ENCODE measurements around the gene CDH4. TPM values are rescaled to one million over a fixed set of nuclear protein-coding genes. Genes with fewer than 3 reads are reported as not detected.

Gene CDH4
- polyA plus RNA-seq, 2 donors: 0.02 to 0.05 TPM

GRCh38 chr20:61668065-61668650 lies 416.1 kb downstream of the CDH4 start:
- Histone ChIP-seq H3K36me3 (ENCODE audit: control insufficient read depth in 2 of 2, insufficient read depth in 2 of 2, low read length in 1 of 2) (no peaks in the 10 kb centered on the region), H3K27me3 (ENCODE audit: control insufficient read depth in 1 of 2, insufficient read depth in 2 of 2, low read length in 2 of 2) (no peaks in the 10 kb centered on the region), H3K4me3 (ENCODE audit: low read depth in 1 of 2, low read length in 2 of 2) (no peak overlapping the region), H3K4me1 (ENCODE audit: control insufficient read depth in 2 of 2, insufficient read depth in 2 of 2, low read length in 1 of 2) (peaks cover 0 to 8% of the 10 kb centered on the region in 2 donors), H3K27ac (ENCODE audit: low read depth in 2 of 2, low read length in 1 of 2) (no peak overlapping the region), H3K9me3 (ENCODE audit: control insufficient read depth in 2 of 2, insufficient read depth in 1 of 2, low read depth in 1 of 2, low read length in 1 of 2) (peaks cover 0 to 5% of the 10 kb centered on the region in 2 donors)
- 40 to 49% methylated on average over 9 of the region's 9 CpGs for WGBS, 2 donors

- Histone ChIP-seq H3K9me3 (ENCODE audit: control insufficient read depth in 2 of 2, insufficient read depth in 1 of 2, low read depth in 1 of 2, low read length in 1 of 2) (peaks cover 0 to 5% of the 10 kb centered on the region in 2 donors), H3K27me3 (ENCODE audit: control insufficient read depth in 1 of 2, insufficient read depth in 2 of 2, low read length in 2 of 2) (no peaks in the 10 kb centered on the region), H3K4me1 (ENCODE audit: control insufficient read depth in 2 of 2, insufficient read depth in 2 of 2, low read length in 1 of 2) (peaks cover 0 to 8% of the 10 kb centered on the region in 2 donors), H3K36me3 (ENCODE audit: control insufficient read depth in 2 of 2, insufficient read depth in 2 of 2, low read length in 1 of 2) (no peaks in the 10 kb centered on the region), H3K4me3 (ENCODE audit: low read depth in 1 of 2, low read length in 2 of 2) (no peak overlapping the region), H3K27ac (ENCODE audit: low read depth in 2 of 2, low read length in 1 of 2) (no peak overlapping the region)
- WGBS, 2 donors: 88 to 92% methylated on average over 20 of the region's 20 CpGs
Observed at GRCh38 chr20:61668771-61669503, 416.9 kb downstream of the CDH4 start.

DNA sequence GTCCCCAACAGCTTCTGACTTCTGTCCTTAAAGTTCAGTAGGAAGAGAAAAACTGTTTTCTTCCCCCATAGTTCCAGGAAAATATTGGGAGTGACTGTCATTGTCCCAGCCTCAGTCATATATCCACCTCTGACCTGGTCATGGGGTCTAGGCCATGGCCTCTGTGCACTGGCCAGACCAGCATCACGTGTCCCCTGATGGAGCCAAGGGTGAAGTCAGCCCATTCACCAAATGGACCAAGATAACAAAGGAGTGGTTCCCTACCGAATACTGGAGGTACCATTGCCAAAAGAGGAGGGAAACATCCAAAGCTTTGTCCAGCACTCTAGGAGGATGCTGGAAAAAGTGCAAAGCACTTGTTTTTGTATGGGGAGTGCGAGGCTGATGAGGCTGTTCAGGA lies 418.2 kb downstream of the CDH4 start:
- peaks cover 0 to 10% of the 10 kb centered on the region in 2 donors for H3K4me1 ChIP-seq (ENCODE audit: control insufficient read depth in 2 of 2, insufficient read depth in 2 of 2, low read length in 1 of 2)
- no peak overlapping the region for H3K4me3 ChIP-seq (ENCODE audit: low read depth in 1 of 2, low read length in 2 of 2)
- no peak overlapping the region for H3K27ac ChIP-seq (ENCODE audit: low read depth in 2 of 2, low read length in 1 of 2)
- H3K36me3 ChIP-seq (ENCODE audit: control insufficient read depth in 2 of 2, insufficient read depth in 2 of 2, low read length in 1 of 2): no peaks in the 10 kb centered on the region
- H3K27me3 ChIP-seq (ENCODE audit: control insufficient read depth in 1 of 2, insufficient read depth in 2 of 2, low read length in 2 of 2): no peaks in the 10 kb centered on the region
- WGBS, 2 donors: 71 to 80% methylated on average over 3 of the region's 3 CpGs
- H3K9me3 ChIP-seq (ENCODE audit: control insufficient read depth in 2 of 2, insufficient read depth in 1 of 2, low read depth in 1 of 2, low read length in 1 of 2): peaks cover 0 to 7% of the 10 kb centered on the region in 2 donors

GRCh38 chr20:61671559-61671958 lies 419.5 kb downstream of the CDH4 start:
- Histone ChIP-seq H3K27me3 (ENCODE audit: control insufficient read depth in 1 of 2, insufficient read depth in 2 of 2, low read length in 2 of 2) (no peaks in the 10 kb centered on the region), H3K27ac (ENCODE audit: low read depth in 2 of 2, low read length in 1 of 2) (no peak overlapping the region), H3K9me3 (ENCODE audit: control insufficient read depth in 2 of 2, insufficient read depth in 1 of 2, low read depth in 1 of 2, low read length in 1 of 2) (peaks cover 0 to 7% of the 10 kb centered on the region in 2 donors), H3K4me3 (ENCODE audit: low read depth in 1 of 2, low read length in 2 of 2) (no peak overlapping the region), H3K36me3 (ENCODE audit: control insufficient read depth in 2 of 2, insufficient read depth in 2 of 2, low read length in 1 of 2) (no peaks in the 10 kb centered on the region), H3K4me1 (ENCODE audit: control insufficient read depth in 2 of 2, insufficient read depth in 2 of 2, low read length in 1 of 2) (peaks cover 0 to 10% of the 10 kb centered on the region in 2 donors)
- 94 to 96% methylated on average over 3 of the region's 3 CpGs for WGBS, 2 donors

DNA sequence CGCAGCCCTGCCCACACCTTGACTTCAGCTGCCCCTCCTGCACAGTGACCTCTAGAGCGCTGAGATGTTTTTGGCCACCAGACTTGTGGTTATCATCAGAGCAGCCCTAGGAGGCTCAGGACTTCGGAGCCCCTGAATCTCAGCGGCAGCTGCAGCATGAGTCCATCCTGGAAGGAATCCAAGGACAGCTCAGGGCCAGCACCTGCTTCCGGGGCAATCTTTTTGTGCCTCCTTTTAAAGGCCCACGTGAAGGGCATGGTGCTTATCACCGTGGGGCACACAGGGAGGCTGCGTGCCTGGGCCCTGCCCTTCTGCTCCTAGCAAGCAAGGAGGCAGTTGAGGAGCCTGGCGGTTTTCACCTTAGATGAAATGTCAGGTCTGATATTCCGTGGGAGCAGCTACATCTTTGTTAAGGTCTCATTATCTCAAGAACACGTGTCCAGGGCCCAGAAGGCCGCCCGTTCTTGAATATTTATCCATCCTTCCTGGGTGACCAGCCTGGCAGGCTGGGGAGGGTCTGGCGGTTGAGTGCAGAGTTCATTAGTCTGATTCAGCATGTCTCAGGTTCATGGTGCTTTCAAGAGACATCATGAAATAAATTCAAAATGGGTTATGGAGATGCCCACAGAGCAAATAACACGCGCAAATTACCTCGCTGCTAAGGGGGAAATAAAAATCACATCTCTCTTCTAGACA lies 421.2 kb downstream of the CDH4 start:
- H3K27ac ChIP-seq (ENCODE audit: low read depth in 2 of 2, low read length in 1 of 2): no peak overlapping the region
- H3K9me3 ChIP-seq (ENCODE audit: control insufficient read depth in 2 of 2, insufficient read depth in 1 of 2, low read depth in 1 of 2, low read length in 1 of 2): peaks cover 0 to 7% of the 10 kb centered on the region in 2 donors
- peaks cover 0 to 4% of the 10 kb centered on the region in 2 donors for H3K4me1 ChIP-seq (ENCODE audit: control insufficient read depth in 2 of 2, insufficient read depth in 2 of 2, low read length in 1 of 2)
- no peaks in the 10 kb centered on the region for H3K27me3 ChIP-seq (ENCODE audit: control insufficient read depth in 1 of 2, insufficient read depth in 2 of 2, low read length in 2 of 2)
- no peak overlapping the region for H3K4me3 ChIP-seq (ENCODE audit: low read depth in 1 of 2, low read length in 2 of 2)
- WGBS, 2 donors: 70 to 77% methylated on average over 17 of the region's 17 CpGs
- H3K36me3 ChIP-seq (ENCODE audit: control insufficient read depth in 2 of 2, insufficient read depth in 2 of 2, low read length in 1 of 2): no peaks in the 10 kb centered on the region

DNA sequence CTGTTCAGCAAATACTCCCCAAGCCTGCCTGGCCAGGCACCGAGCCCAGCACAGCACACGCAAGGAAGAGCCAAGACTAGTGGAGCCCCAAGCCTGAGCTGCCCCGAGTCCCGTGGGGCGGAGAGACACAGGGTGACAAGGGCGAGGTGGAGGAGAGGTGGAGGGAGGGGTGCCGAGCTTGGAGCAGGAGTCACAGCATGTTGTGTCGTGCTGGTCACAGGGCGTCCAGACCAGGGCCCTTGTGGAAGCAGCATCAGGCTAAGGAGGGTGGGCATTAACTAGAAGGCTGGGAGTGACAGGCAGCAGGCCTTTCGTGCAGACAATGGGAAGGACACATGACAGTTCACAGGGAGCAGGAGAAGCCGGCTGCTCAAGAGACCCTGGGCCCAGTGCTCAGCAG lies 422.1 kb downstream of the CDH4 start:
- H3K9me3 ChIP-seq (ENCODE audit: control insufficient read depth in 2 of 2, insufficient read depth in 1 of 2, low read depth in 1 of 2, low read length in 1 of 2): peaks cover 0 to 7% of the 10 kb centered on the region in 2 donors
- 61 to 62% methylated on average over 11 of the region's 11 CpGs for WGBS, 2 donors

GRCh38 chr20:61674688-61675087 lies 422.6 kb downstream of the CDH4 start:
- H3K4me1 ChIP-seq (ENCODE audit: control insufficient read depth in 2 of 2, insufficient read depth in 2 of 2, low read length in 1 of 2): peaks cover 0 to 2% of the 10 kb centered on the region in 2 donors
- peaks cover 0 to 7% of the 10 kb centered on the region in 2 donors for H3K9me3 ChIP-seq (ENCODE audit: control insufficient read depth in 2 of 2, insufficient read depth in 1 of 2, low read depth in 1 of 2, low read length in 1 of 2)
- H3K4me3 ChIP-seq (ENCODE audit: low read depth in 1 of 2, low read length in 2 of 2): no peak overlapping the region
- 45 to 57% methylated on average over 3 of the region's 3 CpGs for WGBS, 2 donors
- H3K36me3 ChIP-seq (ENCODE audit: control insufficient read depth in 2 of 2, insufficient read depth in 2 of 2, low read length in 1 of 2): no peaks in the 10 kb centered on the region
- H3K27ac ChIP-seq (ENCODE audit: low read depth in 2 of 2, low read length in 1 of 2): no peak overlapping the region
- no peaks in the 10 kb centered on the region for H3K27me3 ChIP-seq (ENCODE audit: control insufficient read depth in 1 of 2, insufficient read depth in 2 of 2, low read length in 2 of 2)

More for the DNA sequence above, 422.1 kb downstream of the CDH4 start:
- no peaks in the 10 kb centered on the region for H3K36me3 ChIP-seq (ENCODE audit: control insufficient read depth in 2 of 2, insufficient read depth in 2 of 2, low read length in 1 of 2)
- H3K4me1 ChIP-seq (ENCODE audit: control insufficient read depth in 2 of 2, insufficient read depth in 2 of 2, low read length in 1 of 2): peaks cover 0 to 2% of the 10 kb centered on the region in 2 donors
- H3K27me3 ChIP-seq (ENCODE audit: control insufficient read depth in 1 of 2, insufficient read depth in 2 of 2, low read length in 2 of 2): no peaks in the 10 kb centered on the region
- no peak overlapping the region for H3K27ac ChIP-seq (ENCODE audit: low read depth in 2 of 2, low read length in 1 of 2)
- no peak overlapping the region for H3K4me3 ChIP-seq (ENCODE audit: low read depth in 1 of 2, low read length in 2 of 2)

DNA sequence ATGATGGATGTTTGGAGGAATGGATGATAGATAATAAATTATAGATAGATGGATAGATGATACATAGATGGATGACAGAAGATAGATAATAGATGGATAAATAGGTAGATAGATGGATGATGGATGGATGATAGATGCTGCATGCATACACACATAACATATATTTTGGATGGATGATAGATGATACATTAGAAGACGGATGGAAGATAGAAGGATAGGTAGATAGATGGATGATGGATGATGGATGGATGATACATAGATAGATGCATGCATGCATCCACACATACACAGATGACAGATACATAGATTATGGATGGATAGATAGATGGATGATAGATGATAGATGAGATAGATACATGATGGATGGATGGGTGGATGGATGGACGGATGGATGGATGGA lies 425.9 kb downstream of the CDH4 start:
- no peak overlapping the region for H3K27ac ChIP-seq (ENCODE audit: low read depth in 2 of 2, low read length in 1 of 2)
- WGBS, 2 donors: 62 to 66% methylated on average over 2 of the region's 2 CpGs
- peaks cover 0 to 2% of the 10 kb centered on the region in 2 donors for H3K9me3 ChIP-seq (ENCODE audit: control insufficient read depth in 2 of 2, insufficient read depth in 1 of 2, low read depth in 1 of 2, low read length in 1 of 2)

DNA sequence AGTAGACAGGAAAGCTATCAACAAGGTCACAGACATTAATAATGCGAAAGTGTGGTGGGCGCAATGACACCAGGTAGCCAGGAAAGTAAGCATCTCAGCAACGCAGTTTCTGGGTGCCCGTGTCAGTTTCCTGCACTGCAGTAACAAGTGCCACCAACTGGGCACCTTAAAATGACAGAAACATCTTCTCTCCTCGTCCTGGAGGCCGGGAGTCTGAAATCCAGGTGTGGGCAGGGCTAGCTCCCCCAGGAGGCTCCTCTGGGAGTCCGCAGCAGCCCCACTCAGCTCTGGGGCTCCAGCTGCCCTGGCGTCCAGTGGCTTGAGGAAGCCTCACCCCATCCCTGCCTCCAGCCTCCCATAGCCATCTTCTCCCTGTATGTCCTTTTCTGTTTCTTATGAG lies 426.4 kb downstream of the CDH4 start:
- no peak overlapping the region for H3K27ac ChIP-seq (ENCODE audit: low read depth in 2 of 2, low read length in 1 of 2)
- H3K4me1 ChIP-seq (ENCODE audit: control insufficient read depth in 2 of 2, insufficient read depth in 2 of 2, low read length in 1 of 2): peaks cover 0 to 5% of the 10 kb centered on the region in 2 donors
- no peak overlapping the region for H3K4me3 ChIP-seq (ENCODE audit: low read depth in 1 of 2, low read length in 2 of 2)
- WGBS, 2 donors: 81 to 88% methylated on average over 8 of the region's 8 CpGs
- H3K9me3 ChIP-seq (ENCODE audit: control insufficient read depth in 2 of 2, insufficient read depth in 1 of 2, low read depth in 1 of 2, low read length in 1 of 2): peaks cover 0 to 2% of the 10 kb centered on the region in 2 donors
- no peaks in the 10 kb centered on the region for H3K27me3 ChIP-seq (ENCODE audit: control insufficient read depth in 1 of 2, insufficient read depth in 2 of 2, low read length in 2 of 2)
- no peaks in the 10 kb centered on the region for H3K36me3 ChIP-seq (ENCODE audit: control insufficient read depth in 2 of 2, insufficient read depth in 2 of 2, low read length in 1 of 2)

More for the DNA sequence above, 425.9 kb downstream of the CDH4 start:
- H3K4me1 ChIP-seq (ENCODE audit: control insufficient read depth in 2 of 2, insufficient read depth in 2 of 2, low read length in 1 of 2): peaks cover 0 to 2% of the 10 kb centered on the region in 2 donors
- H3K27me3 ChIP-seq (ENCODE audit: control insufficient read depth in 1 of 2, insufficient read depth in 2 of 2, low read length in 2 of 2): no peaks in the 10 kb centered on the region
- no peak overlapping the region for H3K4me3 ChIP-seq (ENCODE audit: low read depth in 1 of 2, low read length in 2 of 2)
- H3K36me3 ChIP-seq (ENCODE audit: control insufficient read depth in 2 of 2, insufficient read depth in 2 of 2, low read length in 1 of 2): no peaks in the 10 kb centered on the region
